Endothelial cell (in vitro differentiated cells): Measurements from ENCODE around the gene DHRS7. TPM values are rescaled to one million over a fixed set of nuclear protein-coding genes. Genes with fewer than 3 reads are reported as not detected.

Experiments used
- DNase-seq: peaks from one replicate; pipeline ENCODE4 v3.0.0; 2021; ENCODE audit warnings: low spot score
- H3K27ac Mint-ChIP-seq: one replicate; pipeline ENCODE4 v1.8.0; 2021; ENCODE audit warnings: mixed read lengths, inconsistent platforms; ENCODE audit not compliant: unreplicated experiment
- H3K27me3 Mint-ChIP-seq: one replicate; pipeline ENCODE4 v1.8.0; 2021; ENCODE audit warnings: mild to moderate bottlenecking, moderate library complexity, mixed read lengths, inconsistent platforms; ENCODE audit not compliant: unreplicated experiment
- H3K36me3 Mint-ChIP-seq: one replicate; pipeline ENCODE4 v1.8.0; 2021; ENCODE audit warnings: mild to moderate bottlenecking, low read depth, mixed read lengths, inconsistent platforms; ENCODE audit not compliant: unreplicated experiment
- H3K4me1 Mint-ChIP-seq: one replicate; pipeline ENCODE4 v1.8.0; 2021; ENCODE audit warnings: mild to moderate bottlenecking, mixed read lengths, inconsistent platforms; ENCODE audit not compliant: unreplicated experiment
- H3K4me3 Mint-ChIP-seq: one replicate; pipeline ENCODE4 v1.8.0; 2021; ENCODE audit warnings: mild to moderate bottlenecking, mixed read lengths, inconsistent platforms; ENCODE audit not compliant: unreplicated experiment
- H3K9me3 Mint-ChIP-seq: one replicate; pipeline ENCODE4 v1.8.0; 2021; ENCODE audit warnings: mixed read lengths, inconsistent platforms; ENCODE audit not compliant: unreplicated experiment
- CTCF ChIP-seq: fragments of 200-600 bp; sonication (generic); IDR thresholded peaks from one replicate; pipeline ENCODE4 v1.5.0; 2021; ENCODE audit warnings: antibody characterized with exemption; ENCODE audit not compliant: unreplicated experiment
- total RNA-seq: library from RNA; stranded (reverse); fragmentation: NEBNext Ultra II Directional; extraction: Animal tissue kit (Norgen Biotek cat#: 25700); gene quantifications from one replicate; pipeline ENCODE4 v1.2.1, GENCODE V29; 2021; ENCODE audit not compliant: unreplicated experiment

The DHRS7 gene
- total RNA-seq, 1 donor from 2014 or later = 67.3 TPM

GRCh38 chr14:60211153-60211552, 46.0 kb upstream of the DHRS7 start:
- H3K4me3 Mint-ChIP-seq = no peak overlapping the region
- no peaks in the 10 kb centered on the region for H3K9me3 Mint-ChIP-seq
- H3K4me1 Mint-ChIP-seq = no peaks in the 10 kb centered on the region
- TF ChIP-seq CTCF = no peak
- H3K36me3 Mint-ChIP-seq = no peaks in the 10 kb centered on the region
- no peak for DNase-seq
- H3K27me3 Mint-ChIP-seq = peaks cover 7% of the 10 kb centered on the region
- no peak overlapping the region for H3K27ac Mint-ChIP-seq

GRCh38 chr14:60210703-60211102, 45.5 kb upstream of the DHRS7 start:
- DNase-seq = no peak
- no peak overlapping the region for H3K27ac Mint-ChIP-seq
- no peak for TF ChIP-seq CTCF

GRCh38 chr14:60206837-60207533, 41.8 kb upstream of the DHRS7 start:
- H3K27ac Mint-ChIP-seq = no peak overlapping the region
- H3K36me3 Mint-ChIP-seq = no peaks in the 10 kb centered on the region
- H3K4me1 Mint-ChIP-seq = no peaks in the 10 kb centered on the region
- no peaks in the 10 kb centered on the region for H3K9me3 Mint-ChIP-seq
- no peak for TF ChIP-seq CTCF
- no peak for DNase-seq
- peaks cover 1% of the 10 kb centered on the region for H3K27me3 Mint-ChIP-seq
- H3K4me3 Mint-ChIP-seq = no peak overlapping the region

More at GRCh38 chr14:60210703-60211102, 45.5 kb upstream of the DHRS7 start:
- H3K27me3 Mint-ChIP-seq = peaks cover 7% of the 10 kb centered on the region
- no peaks in the 10 kb centered on the region for H3K9me3 Mint-ChIP-seq
- no peak overlapping the region for H3K4me3 Mint-ChIP-seq
- no peaks in the 10 kb centered on the region for H3K4me1 Mint-ChIP-seq
- H3K36me3 Mint-ChIP-seq = no peaks in the 10 kb centered on the region

GRCh38 chr14:60206249-60206670, 41.1 kb upstream of the DHRS7 start:
- no peak for TF ChIP-seq CTCF
- peaks cover 1% of the 10 kb centered on the region for H3K27me3 Mint-ChIP-seq
- no peak for DNase-seq
- no peak overlapping the region for H3K4me3 Mint-ChIP-seq
- no peaks in the 10 kb centered on the region for H3K4me1 Mint-ChIP-seq
- no peak overlapping the region for H3K27ac Mint-ChIP-seq
- no peaks in the 10 kb centered on the region for H3K36me3 Mint-ChIP-seq
- H3K9me3 Mint-ChIP-seq = no peaks in the 10 kb centered on the region
